GM23248 (cell line): Measurements from ENCODE around the gene VRK1.

ENCODE experiments used
- EZH2 ChIP-seq: fragments of 200-600 bp; sonication (generic); IDR thresholded peaks from 2 replicates; pipeline ENCODE4 v1.6.1; 2018; ENCODE audit warnings: antibody characterized with exemption, mild to moderate bottlenecking; ENCODE audit not compliant: insufficient read depth, poor library complexity, severe bottlenecking
- EZH2phosphoT487 ChIP-seq: fragments of 200-600 bp; sonication (generic); IDR thresholded peaks from 2 replicates; pipeline ENCODE4 v1.6.1; 2018; ENCODE audit warnings: antibody characterized with exemption, moderate library complexity, mild to moderate bottlenecking, low read depth; ENCODE audit not compliant: insufficient read depth

DNA sequence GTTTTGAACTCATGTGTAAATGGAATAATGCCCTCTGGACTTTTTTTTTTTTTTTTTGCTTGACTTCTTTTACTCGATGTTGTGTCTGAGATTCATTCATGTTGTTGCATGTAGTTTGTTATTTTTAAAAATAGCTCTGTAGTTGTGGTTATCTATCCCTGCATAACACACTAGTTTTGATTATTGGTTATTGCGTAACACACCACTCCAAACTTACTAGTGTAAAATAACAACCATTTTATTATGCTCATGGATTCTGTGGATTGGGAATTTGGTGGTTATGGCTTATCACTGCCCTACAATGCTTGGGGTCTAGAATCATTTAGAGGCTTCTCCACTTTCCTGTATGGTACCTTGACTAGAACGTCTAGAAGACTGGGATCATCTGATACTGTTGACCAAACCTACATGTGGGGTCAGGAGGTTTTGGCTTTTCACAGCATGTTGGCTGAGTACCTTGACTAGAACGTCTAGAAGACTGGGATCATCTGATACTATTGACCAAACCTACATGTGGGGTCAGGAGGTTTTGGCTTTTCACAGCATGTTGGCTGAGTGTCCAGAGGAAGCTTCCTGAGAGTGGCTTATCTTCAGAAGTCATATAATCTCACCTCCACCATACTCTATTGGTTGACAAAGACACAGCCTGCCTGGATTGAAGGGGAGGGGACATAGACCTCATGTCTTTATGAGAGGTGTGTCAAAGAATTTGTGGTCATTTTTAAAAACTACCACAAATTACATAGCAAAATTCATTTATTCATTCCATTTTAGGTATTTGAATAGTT is 11.6 kb downstream of the VRK1 start:
- TF ChIP-seq EZH2 (no peak), EZH2phosphoT487 (no peak)
